Measurements from ENCODE around the gene COL23A1.

The COL23A1 gene

DNA sequence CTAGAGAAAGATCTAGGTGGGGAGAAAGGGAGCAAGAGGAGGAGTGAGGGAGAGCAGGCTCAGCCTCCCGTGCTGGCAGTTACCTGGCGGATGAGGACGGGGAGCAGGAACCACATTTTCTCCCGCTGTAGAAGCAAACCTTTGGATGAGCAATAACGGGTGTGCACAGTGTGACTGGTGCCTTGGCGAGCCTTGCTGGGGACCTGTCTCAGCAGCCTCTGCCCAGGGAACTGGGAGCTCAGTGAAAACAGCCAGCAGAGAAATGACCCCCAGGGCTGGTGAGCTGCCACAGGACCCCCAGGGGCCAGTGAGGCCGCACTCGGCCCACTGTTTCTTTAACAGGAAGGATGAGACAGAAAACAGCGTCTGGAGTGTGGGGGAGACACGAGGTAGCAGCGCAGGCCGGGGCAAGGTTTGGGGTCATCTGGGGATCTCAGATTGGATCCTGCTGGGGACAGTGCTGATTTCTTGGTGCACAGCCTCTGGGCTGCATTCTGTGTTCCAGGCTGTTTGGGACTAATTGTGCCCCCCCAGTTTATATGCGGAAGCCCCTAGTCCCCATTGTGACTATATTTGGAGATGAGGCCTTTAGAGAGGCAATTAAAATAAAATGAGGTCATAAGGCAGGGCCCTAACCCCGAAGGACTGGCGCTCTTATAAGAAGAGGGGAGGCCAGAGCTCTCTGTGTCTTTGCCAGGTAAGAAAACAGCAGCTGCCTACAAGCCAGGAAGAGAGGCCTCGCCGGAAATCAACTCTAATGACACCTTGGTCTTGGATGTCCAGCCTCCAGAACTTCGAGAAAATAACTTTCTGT lies 238.8 kb downstream of the COL23A1 start:
- no peak for DNase-seq

DNA sequence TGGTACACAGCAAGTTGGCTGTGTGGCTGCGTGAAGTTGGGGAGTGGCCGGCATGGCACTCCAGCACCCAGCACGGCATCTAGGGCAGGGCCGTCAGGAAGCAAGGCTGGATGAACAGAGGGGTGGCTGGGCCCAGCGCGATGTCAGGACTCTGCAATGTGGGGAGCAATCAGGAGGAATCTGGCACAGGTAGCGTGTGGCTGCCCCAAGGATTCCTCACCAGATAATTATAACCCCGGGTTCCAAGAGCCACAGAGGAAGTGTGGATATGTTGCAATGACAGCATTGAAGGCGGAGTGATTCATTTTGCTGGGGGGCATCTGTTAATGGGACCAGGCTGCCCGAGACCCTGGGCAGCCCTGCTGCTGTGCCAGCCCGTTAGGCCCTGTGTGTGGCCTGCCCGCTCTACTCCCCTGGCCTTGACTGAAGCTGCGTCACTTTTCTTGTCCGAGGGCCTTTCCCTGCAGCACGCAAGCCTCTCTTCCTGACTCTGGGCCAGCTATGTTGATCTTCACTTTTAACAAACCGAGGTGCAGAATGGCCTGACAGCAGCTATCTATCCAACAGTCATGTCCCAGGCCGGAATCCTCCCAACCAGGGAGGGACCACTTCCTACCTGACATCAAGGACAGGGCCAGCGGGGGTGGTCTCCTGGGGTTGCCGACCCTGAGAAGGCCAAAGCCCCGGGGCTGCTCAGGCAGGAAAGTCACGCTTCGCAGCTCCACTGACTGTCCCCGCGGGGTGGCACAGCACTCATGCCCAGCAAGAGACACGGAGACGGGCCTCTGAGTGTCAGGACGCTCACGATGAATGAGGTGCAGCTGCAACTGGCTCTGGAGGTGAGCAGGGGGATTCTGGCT lies 239.6 kb downstream of the COL23A1 start:
- no peak for DNase-seq

DNA sequence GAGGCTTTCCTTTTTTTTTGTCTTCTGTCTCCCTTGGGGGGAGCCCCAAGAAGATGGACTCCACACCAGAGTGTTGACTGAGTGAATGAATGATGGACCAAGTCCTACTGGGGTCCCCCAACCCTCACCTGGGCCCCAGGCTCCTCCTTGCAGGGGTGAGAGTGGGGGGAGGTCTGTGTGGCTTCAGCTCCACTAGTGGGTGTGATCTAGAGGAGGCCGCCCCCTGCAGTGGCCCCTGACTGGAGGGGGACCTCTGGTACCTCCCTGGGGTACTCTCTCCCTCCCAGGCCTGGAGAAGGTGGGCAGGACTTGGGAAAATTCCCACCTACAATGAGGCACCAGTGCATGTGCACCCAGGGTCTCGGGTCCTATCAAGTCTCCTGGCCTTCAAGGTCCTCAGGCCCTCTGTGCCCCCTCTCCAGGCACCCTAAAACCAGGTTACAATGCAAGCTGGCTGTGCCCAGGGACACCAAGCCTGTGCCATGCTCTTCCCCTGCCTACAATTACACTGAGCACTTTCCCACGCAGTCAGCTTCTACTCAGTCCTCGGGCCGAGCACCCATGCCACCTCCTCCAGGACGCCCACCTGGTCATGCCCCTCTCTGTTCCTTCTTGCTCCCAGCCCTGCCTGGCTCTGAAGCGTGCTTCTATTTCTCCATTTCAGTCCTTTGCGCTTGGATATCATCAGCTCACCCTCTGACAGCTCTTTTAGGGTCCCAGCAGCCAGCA lies 240.4 kb downstream of the COL23A1 start:
- no peak for DNase-seq

- DNase-seq = no peak
These were observed 241.1 kb downstream of the COL23A1 start for GRCh38 chr5:178349075-178349511.

GRCh38 chr5:178348356-178349074 lies 241.7 kb downstream of the COL23A1 start:
- no peak for DNase-seq

DNA sequence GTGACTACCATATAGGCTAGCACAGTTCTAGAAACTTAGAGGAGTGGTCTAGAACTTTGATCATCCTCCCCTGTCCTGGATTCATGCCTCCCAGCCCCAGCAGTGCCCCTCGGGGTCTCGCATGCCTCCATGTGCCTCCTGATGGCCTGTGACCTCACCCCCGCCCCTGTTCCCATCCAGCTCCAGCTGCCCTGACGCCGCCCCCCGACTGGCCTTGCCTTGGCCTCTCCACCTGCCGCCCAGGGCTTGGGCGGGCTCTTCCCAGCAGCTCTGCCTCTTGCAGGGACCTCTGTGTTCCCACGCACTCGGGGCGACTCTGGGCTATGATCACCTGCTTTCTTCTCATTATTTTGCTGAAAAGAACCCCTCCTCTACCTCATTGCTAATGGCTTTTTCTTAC lies 242.2 kb downstream of the COL23A1 start:
- DNase-seq = no peak

GRCh38 chr5:178346607-178347334 lies 243.4 kb downstream of the COL23A1 start:
- no peak for DNase-seq

DNA sequence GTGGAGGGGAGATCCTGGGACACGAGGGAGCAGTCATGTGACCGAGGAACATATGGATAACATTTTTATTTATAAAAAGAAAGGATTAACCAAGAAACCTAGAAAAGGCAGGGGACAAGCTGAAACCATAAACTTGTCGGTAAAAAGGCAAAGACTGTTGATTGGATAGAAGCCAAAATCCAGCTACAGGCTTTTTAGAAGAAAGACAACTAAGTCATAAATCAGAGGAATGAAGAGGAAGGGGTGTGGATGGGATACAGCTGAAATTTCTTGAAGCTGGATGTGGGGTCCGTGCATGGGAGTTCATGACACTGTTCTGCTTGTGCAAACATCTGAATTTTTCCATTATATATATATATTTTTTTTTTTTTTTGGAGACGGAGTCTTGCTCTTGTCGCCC lies 246.9 kb downstream of the COL23A1 start:
- no peak for DNase-seq

DNA sequence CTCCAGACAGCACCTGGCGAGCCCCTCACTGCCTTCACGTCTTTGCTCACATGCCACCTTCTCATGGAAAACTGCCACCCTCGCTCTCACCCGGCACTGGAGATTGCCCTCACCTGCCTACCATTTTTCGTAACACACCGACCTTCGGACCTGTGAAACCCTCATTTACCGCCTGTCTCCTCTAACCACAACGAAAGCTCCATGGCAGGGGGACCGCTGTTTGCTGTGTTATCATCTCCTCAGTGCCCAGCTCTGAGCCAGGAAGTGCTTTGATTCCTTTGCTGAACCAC lies 248.4 kb downstream of the COL23A1 start:
- no peak for DNase-seq

DNA sequence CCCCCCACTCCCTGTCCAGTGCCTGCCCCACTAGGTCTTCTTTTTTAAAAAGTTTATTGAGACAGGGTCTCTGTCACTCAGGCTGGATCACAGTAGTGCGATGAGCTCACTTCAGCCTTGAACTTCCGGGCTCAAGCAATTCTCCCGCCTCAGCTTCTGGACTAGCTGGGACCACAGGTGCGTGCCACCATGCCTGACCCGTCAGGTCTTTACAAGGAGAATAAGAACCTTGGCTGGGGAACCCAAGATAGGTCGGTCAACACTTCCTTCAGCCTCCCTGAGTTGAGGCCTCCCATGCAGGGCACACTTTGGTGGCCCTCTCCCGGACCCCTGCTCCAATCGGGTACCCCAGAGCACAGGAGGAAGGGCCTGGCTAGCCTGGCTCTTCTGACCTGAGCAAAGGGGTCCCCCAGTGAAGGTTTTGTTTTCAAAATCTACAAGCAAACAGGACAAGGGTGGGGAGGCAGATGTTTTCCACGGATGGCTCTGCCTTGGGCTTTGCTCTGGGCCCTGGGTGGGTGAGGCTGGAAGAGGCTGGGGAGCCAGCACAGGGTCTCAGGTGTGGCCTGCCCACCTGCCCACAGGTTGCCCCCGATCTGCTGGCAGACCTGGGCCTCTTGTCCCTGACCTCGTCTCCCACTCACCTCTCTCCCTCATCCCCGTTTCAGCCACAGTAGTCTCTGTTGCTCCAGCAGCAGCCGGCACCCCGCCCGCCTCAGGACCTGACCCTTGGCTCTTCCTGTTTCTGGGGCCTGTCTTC lies 248.9 kb downstream of the COL23A1 start:
- no peak for DNase-seq

GRCh38 chr5:178340637-178341036 lies 249.6 kb downstream of the COL23A1 start:
- no peak for DNase-seq

DNA sequence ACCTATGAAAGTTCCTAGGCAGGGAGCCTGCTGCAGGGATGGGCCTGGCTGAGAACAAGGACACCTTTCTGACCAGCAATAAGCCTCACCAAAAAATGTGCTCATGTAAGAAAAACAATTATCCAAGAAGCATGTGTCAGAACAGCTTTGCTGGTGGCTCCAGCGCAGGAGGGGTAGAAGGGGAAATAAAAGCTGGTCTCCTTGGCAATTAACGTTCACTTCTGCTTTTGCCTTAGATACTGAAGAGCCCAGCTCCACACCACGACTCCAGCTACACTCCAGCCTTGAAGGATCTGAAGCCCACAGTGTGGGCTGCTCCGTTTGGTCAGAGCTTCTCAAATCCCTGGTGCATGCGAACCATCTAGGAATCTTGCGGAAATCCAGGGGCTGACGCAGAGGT lies 250.0 kb downstream of the COL23A1 start:
- no peak for DNase-seq

GRCh38 chr5:178339272-178339671 lies 250.9 kb downstream of the COL23A1 start:
- no peak for DNase-seq

DNA sequence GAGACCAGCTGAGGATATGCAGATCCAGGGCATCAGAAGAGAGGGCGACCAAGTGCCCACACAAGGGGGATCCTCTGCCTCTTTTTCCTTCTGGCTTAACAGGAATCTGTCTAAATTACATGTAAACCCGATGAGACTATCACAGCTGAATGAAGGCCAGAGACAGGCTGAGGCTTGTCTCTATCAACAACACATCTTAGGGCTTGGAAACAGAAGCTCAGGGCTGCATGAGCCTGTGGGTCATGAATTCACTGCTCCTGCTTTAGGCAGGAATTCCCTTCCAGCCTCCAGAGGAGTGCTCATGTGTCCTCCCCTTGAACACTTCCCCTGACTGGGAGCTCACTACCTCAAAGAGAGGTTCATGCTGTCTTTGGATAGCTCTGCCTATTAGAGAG lies 251.4 kb downstream of the COL23A1 start:
- DNase-seq = no peak

GRCh38 chr5:178338126-178338749 lies 252.0 kb downstream of the COL23A1 start:
- no peak for DNase-seq

DNA sequence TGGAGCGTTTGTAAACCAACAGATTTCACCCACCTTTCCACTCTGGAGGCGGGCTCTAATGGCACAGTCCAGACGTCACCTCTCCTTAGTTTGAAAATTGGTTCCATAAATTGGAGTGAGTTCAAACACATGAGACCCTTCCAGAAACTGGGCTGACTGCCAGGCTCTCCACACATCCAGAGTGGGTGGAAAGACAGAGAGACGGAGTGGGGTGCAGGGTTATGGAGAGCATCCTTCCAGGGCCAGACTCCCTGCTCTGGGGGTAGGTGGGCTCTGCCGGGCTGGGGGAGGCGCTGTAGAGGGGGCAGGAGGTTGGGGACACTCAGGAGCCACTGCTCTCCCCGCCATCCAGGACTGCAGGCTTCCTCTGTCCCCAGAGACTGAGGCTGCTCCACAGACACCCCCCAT lies 252.9 kb downstream of the COL23A1 start:
- DNase-seq = no peak

DNA sequence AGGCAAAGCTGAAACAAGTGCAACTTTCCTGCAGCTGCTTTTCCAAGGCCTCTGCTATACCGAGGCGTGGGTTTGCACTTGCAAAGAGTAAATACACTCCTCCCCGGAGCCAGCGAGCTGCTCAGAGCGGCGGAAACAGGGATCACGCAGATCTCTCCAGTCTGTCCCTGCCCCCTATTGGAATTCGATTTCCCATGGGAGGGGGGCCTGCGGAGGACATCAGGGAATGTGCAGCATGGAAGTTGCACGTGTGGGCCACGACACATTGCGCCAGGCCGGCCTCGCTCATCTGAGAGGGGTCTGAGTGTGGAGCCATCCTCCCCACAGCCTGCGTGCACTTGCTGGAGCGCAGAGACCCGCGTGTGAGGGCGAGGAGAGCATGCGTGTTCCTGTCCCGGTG lies 253.3 kb downstream of the COL23A1 start:
- DNase-seq = no peak

GRCh38 chr5:178335302-178336030 lies 254.7 kb downstream of the COL23A1 start:
- no peak for DNase-seq

GRCh38 chr5:178334861-178335260 lies 255.3 kb downstream of the COL23A1 start:
- DNase-seq = no peak

DNA sequence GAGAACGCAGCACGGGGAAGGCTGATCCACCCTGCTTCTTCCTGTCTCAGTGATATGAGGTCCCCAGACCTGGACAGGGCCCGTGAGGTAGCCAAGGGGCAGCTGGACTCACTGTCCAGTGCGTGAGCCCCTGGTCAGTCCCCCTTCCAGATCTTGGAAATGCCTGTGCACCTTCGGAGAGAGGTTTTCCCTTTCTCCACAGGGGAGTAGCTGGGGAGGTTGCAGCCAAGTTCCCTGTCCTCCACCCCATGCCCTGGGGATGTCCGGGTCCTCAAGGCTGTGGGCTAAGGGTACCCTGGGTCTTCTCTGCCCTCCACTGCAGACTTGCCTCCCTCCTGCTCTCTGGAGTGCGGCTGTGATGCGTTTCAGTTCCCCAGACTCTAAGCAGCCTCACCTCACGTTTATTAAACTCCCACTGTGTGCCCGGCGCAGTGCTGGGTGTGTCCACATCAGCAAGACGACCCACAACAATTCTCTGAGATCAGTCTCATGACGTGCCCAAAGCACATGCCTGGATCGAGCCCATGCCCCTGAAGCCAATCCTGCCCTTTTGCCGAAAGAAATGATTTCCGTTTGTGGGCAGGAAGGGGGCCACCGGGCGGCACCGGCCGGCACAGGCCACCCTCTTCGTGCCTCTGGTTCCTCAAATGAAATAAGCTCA lies 256.2 kb downstream of the COL23A1 start:
- no peak for DNase-seq

Data from NCI-H1048 (cell line).